GM19240 (cell line): ENCODE results near the gene SRSF1.

Experiments
- DNase-seq: peaks from one replicate; pipeline ENCODE4 v3.0.0; 2011; ENCODE audit warnings: low spot score; ENCODE audit not compliant: insufficient read length

The SRSF1 gene

GRCh38 chr17:58019039-58019438, 12.0 kb upstream of the SRSF1 start:
- DNase-seq = no peak

- DNase-seq = no peak
These were observed 3.2 kb upstream of the SRSF1 start for GRCh38 chr17:58010067-58010799.

- no peak for DNase-seq
These were observed 998 bp upstream of the SRSF1 start for GRCh38 chr17:58007781-58008706.

GRCh38 chr17:58006560-58006923, 504 bp downstream of the SRSF1 start:
- DNase-seq = no peak

GRCh38 chr17:58005728-58006559, 1.1 kb downstream of the SRSF1 start:
- DNase-seq = no peak

- no peak for DNase-seq
These were observed 1.9 kb downstream of the SRSF1 start for GRCh38 chr17:58005031-58005727.

GRCh38 chr17:58004060-58004459, 3.0 kb downstream of the SRSF1 start:
- no peak for DNase-seq

GRCh38 chr17:58002973-58003372, 4.1 kb downstream of the SRSF1 start:
- DNase-seq = no peak

- DNase-seq = no peak
These were observed 4.7 kb downstream of the SRSF1 start for GRCh38 chr17:58002154-58002948.

GRCh38 chr17:58001461-58002124, 5.5 kb downstream of the SRSF1 start:
- no peak for DNase-seq

- no peak for DNase-seq
These were observed 7.5 kb downstream of the SRSF1 start for GRCh38 chr17:57999496-58000017.

GRCh38 chr17:57999010-57999495, 8.0 kb downstream of the SRSF1 start:
- DNase-seq = no peak

GRCh38 chr17:57997085-57997809, 9.8 kb downstream of the SRSF1 start:
- DNase-seq = no peak

- no peak for DNase-seq
These were observed 11.7 kb downstream of the SRSF1 start for GRCh38 chr17:57995076-57995956.

GRCh38 chr17:57994436-57994835, 12.6 kb downstream of the SRSF1 start:
- no peak for DNase-seq

GRCh38 chr17:57993471-57994365, 13.3 kb downstream of the SRSF1 start:
- no peak for DNase-seq

GRCh38 chr17:57991537-57991936, 15.5 kb downstream of the SRSF1 start:
- no peak for DNase-seq
